Prostate gland (tissue), 2 donors: ENCODE measurements around the gene CST7.

Source experiments
- CTCF ChIP-seq, 4 experiments: fragments of 200-600 bp in 2 of 4; fragments of 450-650 bp in 2 of 4; sonication (generic) in 2 of 4; IDR thresholded peaks; 1 replicate in 3 of 4; 2 replicates in 1 of 4; pipeline ENCODE4 v1.5.1; 2016 to 2019; ENCODE audit warnings: antibody characterized with exemption in 4 of 4, mild to moderate bottlenecking in 2 of 4, moderate library complexity in 2 of 4
- POLR2A ChIP-seq: fragments of 450-650 bp; IDR thresholded peaks from one replicate; pipeline ENCODE4 v1.6.1; 2016; ENCODE audit warnings: antibody characterized with exemption, mild to moderate bottlenecking
- POLR2AphosphoS5 ChIP-seq: sonication (generic); formaldehyde crosslinking; IDR thresholded peaks from one replicate; pipeline ENCODE4 v1.6.1; 2017; ENCODE audit warnings: antibody characterized with exemption

- TF ChIP-seq POLR2A (no peak), CTCF (IDR thresholded peaks at IDR 0.05) (no peak), POLR2AphosphoS5 (no peak)
Measured at GRCh38 chr20:24989162-24989561, 40.1 kb downstream of the CST7 start.
